BE2C (cell line): ENCODE data around the gene DDX54.

ENCODE experiments used
- DNase-seq: peaks from one replicate; pipeline ENCODE4 v3.0.0-alpha.2; 2020
- H3K27me3 ChIP-seq: fragments of 250-450 bp; sonication (Bioruptor Pico); 2 replicates; pipeline ENCODE4 v1.5.1; 2020; ENCODE audit warnings: mild to moderate bottlenecking
- H3K36me3 ChIP-seq: fragments of 250-450 bp; sonication (Bioruptor Pico); 2 replicates; pipeline ENCODE4 v1.5.1; 2020; ENCODE audit warnings: mild to moderate bottlenecking
- H3K4me1 ChIP-seq: fragments of 250-450 bp; sonication (Bioruptor Pico); 2 replicates; pipeline ENCODE4 v1.5.1; 2020
- H3K4me3 ChIP-seq: 2 replicates; pipeline ENCODE4 v1.5.1; 2011; ENCODE audit warnings: low read depth, low read length
- H3K9me3 ChIP-seq: fragments of 250-450 bp; sonication (Bioruptor Pico); 2 replicates; pipeline ENCODE4 v1.5.1; 2020
- CTCF ChIP-seq: IDR thresholded peaks from 2 replicates; pipeline ENCODE4 v1.5.1; 2012; ENCODE audit warnings: mild to moderate bottlenecking, low read depth, low read length

Gene DDX54

GRCh38 chr12:113174461-113175384 is 10.6 kb downstream of the DDX54 start:
- peak; percentile 74 for DNase-seq
- no peaks in the 10 kb centered on the region; the same call in 1 of the 2 replicates for H3K4me1 ChIP-seq

GRCh38 chr12:113173081-113173698 is 12.1 kb downstream of the DDX54 start:
- no peaks in the 10 kb centered on the region; the same call in 1 of the 2 replicates for H3K4me1 ChIP-seq
- DNase-seq = no peak
- no peak for TF ChIP-seq CTCF

More at GRCh38 chr12:113174461-113175384, 10.6 kb downstream of the DDX54 start:
- Histone ChIP-seq H3K9me3 (no peaks in the 10 kb centered on the region), H3K4me3 (no peak overlapping the region), H3K36me3 (peaks cover 89% of the 10 kb centered on the region), H3K27me3 (no peaks in the 10 kb centered on the region)
- peak; percentile 98 for TF ChIP-seq CTCF

GRCh38 chr12:113172185-113172584 is 13.1 kb downstream of the DDX54 start:
- TF ChIP-seq CTCF = no peak
- no peaks in the 10 kb centered on the region for H3K9me3 ChIP-seq
- H3K4me1 ChIP-seq = no peaks in the 10 kb centered on the region; the same call in 1 of the 2 replicates
- H3K4me3 ChIP-seq = no peak overlapping the region
- H3K36me3 ChIP-seq = peaks cover 84% of the 10 kb centered on the region
- no peaks in the 10 kb centered on the region for H3K27me3 ChIP-seq
- no peak for DNase-seq

More at GRCh38 chr12:113173081-113173698, 12.1 kb downstream of the DDX54 start:
- no peaks in the 10 kb centered on the region for H3K9me3 ChIP-seq
- H3K27me3 ChIP-seq = no peaks in the 10 kb centered on the region
- H3K36me3 ChIP-seq = peaks cover 86% of the 10 kb centered on the region
- H3K4me3 ChIP-seq = no peak overlapping the region

GRCh38 chr12:113171543-113171942 is 13.7 kb downstream of the DDX54 start:
- TF ChIP-seq CTCF = no peak
- DNase-seq = no peak
- no peaks in the 10 kb centered on the region for H3K9me3 ChIP-seq
- H3K36me3 ChIP-seq = peaks cover 80% of the 10 kb centered on the region
- H3K27me3 ChIP-seq = no peaks in the 10 kb centered on the region
- no peaks in the 10 kb centered on the region; the same call in 1 of the 2 replicates for H3K4me1 ChIP-seq
- no peak overlapping the region for H3K4me3 ChIP-seq

- Histone ChIP-seq H3K27me3 (no peaks in the 10 kb centered on the region), H3K4me3 (no peak overlapping the region), H3K36me3 (peaks cover 82% of the 10 kb centered on the region), H3K9me3 (no peaks in the 10 kb centered on the region), H3K4me1 (no peaks in the 10 kb centered on the region; the same call in 1 of the 2 replicates)
- no peak for DNase-seq
- TF ChIP-seq CTCF = no peak
Measured at GRCh38 chr12:113170926-113171325, 14.4 kb downstream of the DDX54 start.
